B cell (primary cell): ENCODE data around the gene ASXL2. TPM values are rescaled to one million over a fixed set of nuclear protein-coding genes. Genes with fewer than 3 reads are reported as not detected.
A peak's percentile ranks its signal among the peaks of the same experiment; 100 is the strongest.

Experiments used
- ATAC-seq: fragments of 200-7000 bp; cut with Tn5 transposase; one replicate; pipeline ENCODE4 v1.10.0; 2021; ENCODE audit warnings: low read depth, mild to moderate bottlenecking, moderate number of reproducible peaks, moderate library complexity
- CTCF ChIA-PET: fragments of 350-600 bp; sonication (Branson Sonifier 250); formaldehyde crosslinking; loops from one replicate; lab custom pipeline; 2021; ENCODE audit warnings: antibody characterized with exemption, inconsistent platforms; lab: Charles Lee
- POLR2A ChIA-PET: fragments of 350-600 bp; sonication (Branson Sonifier 250); formaldehyde crosslinking; loops from one replicate; lab custom pipeline; 2021; ENCODE audit warnings: antibody characterized with exemption; lab: Charles Lee
- DNase-seq: peaks from one replicate; pipeline ENCODE4 v3.0.0; 2013
- H2AFZ ChIP-seq: 2 replicates; pipeline ENCODE4 v1.6.1; 2012; ENCODE audit warnings: mild to moderate bottlenecking, low read depth, low read length; ENCODE audit not compliant: insufficient read depth, poor library complexity, severe bottlenecking
- H3K27ac ChIP-seq, 2 donors: 1 replicate in 1 of 2; 2 replicates in 1 of 2; pipeline ENCODE4 v1.5.1; 2012 to 2013; ENCODE audit warnings: low read length in 2 of 2, mild to moderate bottlenecking in 2 of 2, moderate library complexity in 1 of 2
- H3K27me3 ChIP-seq, 4 experiments: fragments of 200-600 bp in 1 of 4; sonication (generic) in 1 of 4; replicated peaks in 1 of 4; 1 replicate in 2 of 4; 2 replicates in 2 of 4; pipeline versions ENCODE4 v1.6.1 to v1.7.0; 2013 to 2016; ENCODE audit warnings: low read length in 3 of 4, mild to moderate bottlenecking in 2 of 4, mixed read lengths in 1 of 4, moderate library complexity in 1 of 4; ENCODE audit not compliant: insufficient read depth in 4 of 4, control insufficient read depth in 3 of 4; ENCODE audit errors: control extremely low read depth in 1 of 4
- H3K36me3 ChIP-seq, 2 experiments: replicated peaks in 1 of 2; 1 replicate in 1 of 2; 2 replicates in 1 of 2; pipeline versions ENCODE4 v1.6.1 to v1.7.1; 2013; ENCODE audit warnings: low read length in 1 of 2; ENCODE audit not compliant: insufficient read depth in 2 of 2, control insufficient read depth in 1 of 2; ENCODE audit errors: control extremely low read depth in 1 of 2, extremely low read depth in 1 of 2
- H3K4me1 ChIP-seq, 2 donors: fragments of 200-600 bp in 1 of 2; sonication (generic) in 1 of 2; 1 replicate in 1 of 2; 2 replicates in 1 of 2; pipeline versions ENCODE4 v1.5.1 to v1.6.1; 2013 to 2017; ENCODE audit warnings: low read length in 2 of 2; ENCODE audit not compliant: control insufficient read depth in 2 of 2, insufficient read depth in 2 of 2
- H3K4me2 ChIP-seq: replicated peaks from 2 replicates; pipeline ENCODE3; 2012; ENCODE audit warnings: mild to moderate bottlenecking, low read depth, low read length; ENCODE audit not compliant: poor library complexity, severe bottlenecking
- H3K4me3 ChIP-seq, 5 experiments: fragments of 200-600 bp in 1 of 5; sonication (generic) in 1 of 5; 1 replicate in 3 of 5; 2 replicates in 2 of 5; pipeline versions ENCODE4 v1.5.1 to v1.7.0; 2011 to 2016; ENCODE audit warnings: low read length in 4 of 5, mild to moderate bottlenecking in 4 of 5, low read depth in 2 of 5, control low read depth in 1 of 5, moderate library complexity in 1 of 5; ENCODE audit not compliant: insufficient read depth in 1 of 5; ENCODE audit errors: control extremely low read depth in 1 of 5, extremely low read depth in 1 of 5
- H3K79me2 ChIP-seq: fragments of 200-600 bp; sonication (generic); one replicate; pipeline ENCODE4 v1.6.0; 2016; ENCODE audit warnings: low read length; ENCODE audit not compliant: control insufficient read depth, insufficient read depth
- H3K9ac ChIP-seq: fragments of 200-600 bp; sonication (generic); 2 replicates; pipeline ENCODE4 v1.6.1; 2017; ENCODE audit warnings: mild to moderate bottlenecking, low read length, moderate library complexity
- H3K9me3 ChIP-seq, 3 donors: one replicate each; pipeline versions ENCODE4 v1.6.1 to v1.7.1; 2013; ENCODE audit warnings: low read length in 2 of 3; ENCODE audit not compliant: control insufficient read depth in 2 of 3, insufficient read depth in 1 of 3; ENCODE audit errors: control extremely low read depth in 1 of 3
- H4K20me1 ChIP-seq: 2 replicates; pipeline ENCODE4 v1.6.0; 2012; ENCODE audit warnings: mild to moderate bottlenecking, low read length; ENCODE audit not compliant: insufficient read depth, control insufficient read depth, poor library complexity, severe bottlenecking
- H3K27ac Mint-ChIP-seq: one replicate; pipeline ENCODE4 v1.8.0; 2021; ENCODE audit warnings: mixed read lengths
- H3K27me3 Mint-ChIP-seq: one replicate; pipeline ENCODE4 v1.8.0; 2021; ENCODE audit warnings: mixed read lengths
- H3K4me1 Mint-ChIP-seq: one replicate; pipeline ENCODE4 v1.8.0; 2021; ENCODE audit warnings: mixed read lengths
- H3K4me3 Mint-ChIP-seq: one replicate; pipeline ENCODE4 v1.8.0; 2021; ENCODE audit warnings: mixed read lengths
- H3K9me3 Mint-ChIP-seq: one replicate; pipeline ENCODE4 v1.8.0; 2022; ENCODE audit warnings: mixed read lengths; ENCODE audit not compliant: insufficient read depth
- CTCF ChIP-seq: fragments of 200-600 bp; IDR thresholded peaks from one replicate; pipeline ENCODE4 v1.8.0; 2022; ENCODE audit warnings: antibody characterized with exemption, mild to moderate bottlenecking
- EZH2 ChIP-seq: IDR thresholded peaks from 2 replicates; pipeline ENCODE4 v1.6.1; 2012; ENCODE audit warnings: borderline replicate concordance, low read depth, mild to moderate bottlenecking, moderate library complexity, low read length; ENCODE audit not compliant: insufficient read depth, poor library complexity, severe bottlenecking
- WGBS: methylation state at CpG from one replicate; pipeline ENCODE4 v1.1.5; 2013; ENCODE audit warnings: missing lambda C conversion rate; ENCODE audit not compliant: insufficient coverage; 5-methylcytosine and 5-hydroxymethylcytosine counted together
- intact Hi-C: fragments of 100-400 bp; cut with micrococcal nuclease; formaldehyde crosslinking; loops from one replicate; pipeline ENCODE4 v1.10.0; 2022
- polyA plus RNA-seq: library from polyadenylated mRNA; depleted of rRNA; stranded (reverse); fragments of >200 nt; gene quantifications from 2 replicates; pipeline ENCODE4 v1.2.3, GENCODE V29; 2012
- total RNA-seq, 2 donors: library from RNA; stranded (reverse); fragments of 120-200 nt in 1 of 2; gene quantifications; 1 replicate in 1 of 2; 2 replicates in 1 of 2; pipeline versions ENCODE4 v1.2.3 to v1.2.4, GENCODE V29; 2013 to 2022

Gene ASXL2
- total and polyA plus RNA-seq, 2 donors (not counting 1 experiment from before 2014, with no cell fraction given) = 7.6 to 55.0 TPM

- no peaks in the 10 kb centered on the region for H3K9me3 Mint-ChIP-seq
- peak overlapping the region; percentile 47 for H3K9ac ChIP-seq
- no peaks in the 10 kb centered on the region for H3K27me3 Mint-ChIP-seq
These were observed 135.0 kb downstream of the ASXL2 start for GRCh38 chr2:25743132-25743830.

More at GRCh38 chr2:25743132-25743830, 135.0 kb downstream of the ASXL2 start:
- H3K4me1 ChIP-seq = peaks cover 24 to 26% of the 10 kb centered on the region in 2 donors
- peak; percentile 62 for DNase-seq
- 30% methylated on average over 2 of the region's 5 CpGs for WGBS
- H3K27me3 ChIP-seq = no peaks in the 10 kb centered on the region
- H2AFZ ChIP-seq = peak overlapping the region; percentile 55
- peaks cover 29% of the 10 kb centered on the region for H3K4me1 Mint-ChIP-seq
- no peaks in the 10 kb centered on the region for H3K9me3 ChIP-seq
- peak overlapping the region; percentile 90 for H3K27ac Mint-ChIP-seq
- no peaks in the 10 kb centered on the region for H4K20me1 ChIP-seq
- peak; percentile 85 for ATAC-seq
- ChIA-PET POLR2A (interaction anchor here (0.6 kb wide), 1 partner anchor 950 kb away, joined by 3 read pairs; the partner anchor contains the start of genes CENPO and PTRHD1), CTCF (interaction anchor here (0.6 to 1.5 kb wide), 4 partner anchors 10 to 133 kb away, joined by 3 to 5 read pairs (median 4); no protein-coding TSS in a partner anchor)
- no peaks in the 10 kb centered on the region for H3K79me2 ChIP-seq
- peak overlapping the region in 4 of 5 experiments; percentile 5 to 36 (median 14) for H3K4me3 ChIP-seq
- H3K27ac ChIP-seq = peak overlapping the region; percentile 67 to 70
- peak overlapping the region; percentile 81 for H3K4me3 Mint-ChIP-seq
- peak overlapping the region; percentile 68 for H3K4me2 ChIP-seq
- TF ChIP-seq EZH2 (no peak), CTCF (no peak)
- intact Hi-C loops = no loop called here
- peaks cover 0 to 43% of the 10 kb centered on the region in 2 experiments for H3K36me3 ChIP-seq
